Measurements from ENCODE around the gene ARHGAP31. TPM values are rescaled to one million over a fixed set of nuclear protein-coding genes. Genes with fewer than 3 reads are reported as not detected.

Gene ARHGAP31
- total RNA-seq, 1 experiment from 2014 or later = 7.2 TPM

DNA sequence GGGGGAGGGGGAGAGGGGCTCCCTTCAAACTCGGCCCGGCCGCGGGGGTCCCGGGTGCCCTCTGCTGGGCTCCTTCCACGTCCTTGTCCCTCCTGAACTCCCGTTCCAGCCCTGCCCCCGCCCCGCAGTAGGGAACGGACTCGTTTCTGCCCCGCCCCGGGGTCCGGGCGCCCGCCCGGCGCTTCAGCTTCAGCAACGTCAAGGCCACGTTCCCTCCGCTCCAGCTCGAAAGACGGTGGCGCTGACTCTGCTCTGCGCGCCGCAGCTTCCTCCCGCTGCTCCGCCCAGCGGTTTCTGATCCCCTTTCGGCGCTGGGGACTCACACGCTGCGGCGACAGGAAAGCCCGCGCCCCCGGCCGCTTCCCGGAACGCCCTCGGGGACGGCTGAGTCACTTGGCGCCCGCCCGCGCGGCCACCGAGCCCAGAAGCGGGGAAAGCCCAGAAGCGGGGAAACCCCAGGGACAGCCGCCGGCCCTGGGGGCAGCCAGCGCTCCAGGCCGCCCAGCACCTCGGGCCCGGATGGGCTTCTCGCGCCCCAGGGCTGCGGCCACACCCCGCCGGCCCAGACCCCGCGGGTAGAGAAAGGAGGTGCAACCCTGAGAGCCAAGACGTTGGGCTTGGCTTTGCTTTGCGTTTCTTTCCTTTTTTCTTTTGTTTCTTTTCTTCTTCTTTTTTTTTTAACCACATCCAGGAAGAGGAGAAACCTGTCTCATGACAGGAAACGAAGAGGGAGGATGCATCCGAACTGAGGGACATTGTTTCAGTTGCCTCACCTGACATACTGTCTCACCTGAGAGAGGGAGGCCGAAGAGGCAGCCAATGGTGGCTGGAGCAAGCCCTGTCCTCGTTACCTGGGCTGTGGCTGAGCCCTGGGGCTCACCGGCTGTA, 28.9 kb downstream of the ARHGAP31 start:
- peaks cover 60% of the 10 kb centered on the region for H3K4me1 Mint-ChIP-seq
- CTCF ChIA-PET = interaction anchor here (0.6 to 2.3 kb wide), 7 partner anchors 9 to 94 kb away, joined by 3 to 21 read pairs (median 4); partner anchors contain the start of gene B4GALT4
- TF ChIP-seq E2F5 (CRISPR knock-in tag; IDR thresholded peaks at IDR 0.05) (peak; percentile 71; the same call in 1 of the 2 replicates), CBFB (CRISPR knock-in tag; IDR thresholded peaks at IDR 0.05; ENCODE audit: low read depth) (no peak), USF2 (CRISPR knock-in tag; IDR thresholded peaks at IDR 0.05) (no peak; the same call in 1 of the 2 replicates), ZNF423 (CRISPR knock-in tag; IDR thresholded peaks at IDR 0.05) (peak; percentile 79; the same call in 1 of the 2 replicates), TP53 (CRISPR knock-in tag; IDR thresholded peaks at IDR 0.05) (peak; percentile 45; the same call in 1 of the 2 replicates), ELF4 (CRISPR knock-in tag; IDR thresholded peaks at IDR 0.05; ENCODE audit: low read depth) (0 out of 2 replicates have a peak, but pooled peaks have one; percentile 33), NR3C1 (CRISPR knock-in tag; conservative IDR thresholded peaks at IDR 0.05; ENCODE audit: low read depth) (no peak), NFATC4 (CRISPR knock-in tag; IDR thresholded peaks at IDR 0.05) (no peak), CREM (CRISPR knock-in tag; IDR thresholded peaks at IDR 0.05) (peak; percentile 27; the same call in 1 of the 2 replicates), ATF6 (CRISPR knock-in tag; IDR thresholded peaks at IDR 0.05) (no peak), ZNF263 (CRISPR knock-in tag; IDR thresholded peaks at IDR 0.05; ENCODE audit: low read depth) (no peak), IRF2 (CRISPR knock-in tag; IDR thresholded peaks at IDR 0.05; ENCODE audit: borderline replicate concordance, low read depth) (no peak), ZNF416 (CRISPR knock-in tag; IDR thresholded peaks at IDR 0.05) (no peak), FOXP4 (CRISPR knock-in tag; IDR thresholded peaks at IDR 0.05) (0 out of 2 replicates have a peak, but pooled peaks have one; percentile 16), MAX (CRISPR knock-in tag; IDR thresholded peaks at IDR 0.05) (peak; percentile 59; the same call in 1 of the 2 replicates), ZNF317 (CRISPR knock-in tag; IDR thresholded peaks at IDR 0.05; ENCODE audit: borderline replicate concordance, low read depth) (no peak), EMX1 (CRISPR knock-in tag; IDR thresholded peaks at IDR 0.05) (no peak), ZNF396 (CRISPR knock-in tag; IDR thresholded peaks at IDR 0.05; ENCODE audit: borderline replicate concordance) (no peak), ATF1 (CRISPR knock-in tag; IDR thresholded peaks at IDR 0.05) (no peak), TEAD1 (CRISPR knock-in tag; IDR thresholded peaks at IDR 0.05) (peak; percentile 42; the same call in 1 of the 2 replicates)
- TF ChIP-seq, protein P1, sequence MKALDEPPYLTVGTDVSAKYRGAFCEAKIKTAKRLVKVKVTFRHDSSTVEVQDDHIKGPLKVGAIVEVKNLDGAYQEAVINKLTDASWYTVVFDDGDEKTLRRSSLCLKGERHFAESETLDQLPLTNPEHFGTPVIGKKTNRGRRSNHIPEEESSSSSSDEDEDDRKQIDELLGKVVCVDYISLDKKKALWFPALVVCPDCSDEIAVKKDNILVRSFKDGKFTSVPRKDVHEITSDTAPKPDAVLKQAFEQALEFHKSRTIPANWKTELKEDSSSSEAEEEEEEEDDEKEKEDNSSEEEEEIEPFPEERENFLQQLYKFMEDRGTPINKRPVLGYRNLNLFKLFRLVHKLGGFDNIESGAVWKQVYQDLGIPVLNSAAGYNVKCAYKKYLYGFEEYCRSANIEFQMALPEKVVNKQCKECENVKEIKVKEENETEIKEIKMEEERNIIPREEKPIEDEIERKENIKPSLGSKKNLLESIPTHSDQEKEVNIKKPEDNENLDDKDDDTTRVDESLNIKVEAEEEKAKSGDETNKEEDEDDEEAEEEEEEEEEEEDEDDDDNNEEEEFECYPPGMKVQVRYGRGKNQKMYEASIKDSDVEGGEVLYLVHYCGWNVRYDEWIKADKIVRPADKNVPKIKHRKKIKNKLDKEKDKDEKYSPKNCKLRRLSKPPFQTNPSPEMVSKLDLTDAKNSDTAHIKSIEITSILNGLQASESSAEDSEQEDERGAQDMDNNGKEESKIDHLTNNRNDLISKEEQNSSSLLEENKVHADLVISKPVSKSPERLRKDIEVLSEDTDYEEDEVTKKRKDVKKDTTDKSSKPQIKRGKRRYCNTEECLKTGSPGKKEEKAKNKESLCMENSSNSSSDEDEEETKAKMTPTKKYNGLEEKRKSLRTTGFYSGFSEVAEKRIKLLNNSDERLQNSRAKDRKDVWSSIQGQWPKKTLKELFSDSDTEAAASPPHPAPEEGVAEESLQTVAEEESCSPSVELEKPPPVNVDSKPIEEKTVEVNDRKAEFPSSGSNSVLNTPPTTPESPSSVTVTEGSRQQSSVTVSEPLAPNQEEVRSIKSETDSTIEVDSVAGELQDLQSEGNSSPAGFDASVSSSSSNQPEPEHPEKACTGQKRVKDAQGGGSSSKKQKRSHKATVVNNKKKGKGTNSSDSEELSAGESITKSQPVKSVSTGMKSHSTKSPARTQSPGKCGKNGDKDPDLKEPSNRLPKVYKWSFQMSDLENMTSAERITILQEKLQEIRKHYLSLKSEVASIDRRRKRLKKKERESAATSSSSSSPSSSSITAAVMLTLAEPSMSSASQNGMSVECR (CRISPR knock-in tag; IDR thresholded peaks at IDR 0.05; ENCODE audit: borderline replicate concordance) = peak; percentile 68; the same call in 1 of the 2 replicates
- TF ChIP-seq, protein P2, sequence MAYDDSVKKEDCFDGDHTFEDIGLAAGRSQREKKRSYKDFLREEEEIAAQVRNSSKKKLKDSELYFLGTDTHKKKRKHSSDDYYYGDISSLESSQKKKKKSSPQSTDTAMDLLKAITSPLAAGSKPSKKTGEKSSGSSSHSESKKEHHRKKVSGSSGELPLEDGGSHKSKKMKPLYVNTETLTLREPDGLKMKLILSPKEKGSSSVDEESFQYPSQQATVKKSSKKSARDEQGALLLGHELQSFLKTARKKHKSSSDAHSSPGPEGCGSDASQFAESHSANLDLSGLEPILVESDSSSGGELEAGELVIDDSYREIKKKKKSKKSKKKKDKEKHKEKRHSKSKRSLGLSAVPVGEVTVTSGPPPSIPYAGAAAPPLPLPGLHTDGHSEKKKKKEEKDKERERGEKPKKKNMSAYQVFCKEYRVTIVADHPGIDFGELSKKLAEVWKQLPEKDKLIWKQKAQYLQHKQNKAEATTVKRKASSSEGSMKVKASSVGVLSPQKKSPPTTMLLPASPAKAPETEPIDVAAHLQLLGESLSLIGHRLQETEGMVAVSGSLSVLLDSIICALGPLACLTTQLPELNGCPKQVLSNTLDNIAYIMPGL (CRISPR knock-in tag; IDR thresholded peaks at IDR 0.05) = peak; percentile 71; the same call in 1 of the 2 replicates
- TF ChIP-seq, protein P3, sequence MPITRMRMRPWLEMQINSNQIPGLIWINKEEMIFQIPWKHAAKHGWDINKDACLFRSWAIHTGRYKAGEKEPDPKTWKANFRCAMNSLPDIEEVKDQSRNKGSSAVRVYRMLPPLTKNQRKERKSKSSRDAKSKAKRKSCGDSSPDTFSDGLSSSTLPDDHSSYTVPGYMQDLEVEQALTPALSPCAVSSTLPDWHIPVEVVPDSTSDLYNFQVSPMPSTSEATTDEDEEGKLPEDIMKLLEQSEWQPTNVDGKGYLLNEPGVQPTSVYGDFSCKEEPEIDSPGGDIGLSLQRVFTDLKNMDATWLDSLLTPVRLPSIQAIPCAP (CRISPR knock-in tag; IDR thresholded peaks at IDR 0.05) = no peak

More for the DNA sequence above, 28.9 kb downstream of the ARHGAP31 start:
- DNase-seq (ENCODE audit: low spot score) = peak; percentile 80
- peak; percentile 71 for ATAC-seq
- Mint-ChIP-seq H3K27me3 (ENCODE audit: low read depth) (no peaks in the 10 kb centered on the region), H3K4me3 (peak overlapping the region; percentile 85), H3K27ac (peak overlapping the region; percentile 98), H3K36me3 (no peaks in the 10 kb centered on the region), H3K9me3 (no peaks in the 10 kb centered on the region)
- POLR2A ChIA-PET = interaction anchor here (0.6 to 3.5 kb wide), 6 partner anchors 27 to 82 kb away, joined by 3 to 19 read pairs (median 6); partner anchors contain the start of genes ARHGAP31 and B4GALT4

Data from WTC11 (cell line).